Measurements from ENCODE around the gene OR4A47.
"Not testable (repeated sequence)": the region's sequence is repeated elsewhere in the genome, so short reads cannot be mapped to it uniquely, and the experiment has no call there.

- TF ChIP-seq POLR2A, CTCF (IDR thresholded peaks at IDR 0.05): not testable (repeated sequence)
Observed at GRCh38 chr11:48488493-48488892, at the start of gene OR4A47.

All from thyroid gland (tissue), 4 donors.